Measurements from ENCODE around the gene POU2AF1.

GRCh38 chr11:111330234-111330893, 48.7 kb downstream of the POU2AF1 start:
- TF ChIP-seq EZH2phosphoT487 (IDR thresholded peaks at IDR 0.05; ENCODE audit: borderline replicate concordance, low read length): no peak
- no peak for TF ChIP-seq CTCF (IDR thresholded peaks at IDR 0.05; ENCODE audit: low read depth, low read length, poor library complexity, severe bottlenecking)

Measured in DOHH2 (cell line).